IPS DF 6.9 (cell line): ENCODE data around the gene CHMP6.
A peak's percentile ranks its signal among the peaks of the same experiment; 100 is the strongest.

ENCODE experiments used
- DNase-seq: peaks from one replicate; pipeline ENCODE4 v3.0.0-alpha.2; 2013; ENCODE audit warnings: low read depth, low spot score
- H3K27ac ChIP-seq: one replicate; pipeline ENCODE4 v1.5.1; 2013; ENCODE audit warnings: low read length, control low read depth
- H3K27me3 ChIP-seq: 2 replicates; pipeline ENCODE4 v1.6.1; 2013; ENCODE audit warnings: mild to moderate bottlenecking, low read length; ENCODE audit not compliant: control insufficient read depth, insufficient read depth
- H3K36me3 ChIP-seq: 2 replicates; pipeline ENCODE4 v1.6.1; 2013; ENCODE audit warnings: low read length; ENCODE audit not compliant: control insufficient read depth, insufficient read depth
- H3K4me1 ChIP-seq: 2 replicates; pipeline ENCODE4 v1.6.1; 2013; ENCODE audit warnings: low read length; ENCODE audit not compliant: control insufficient read depth, insufficient read depth
- H3K4me3 ChIP-seq: 2 replicates; pipeline ENCODE4 v1.5.1; 2013; ENCODE audit warnings: mild to moderate bottlenecking, low read length
- H3K9me3 ChIP-seq: 2 replicates; pipeline ENCODE4 v1.6.1; 2013; ENCODE audit warnings: low read length, inconsistent platforms; ENCODE audit not compliant: control insufficient read depth, insufficient read depth
- WGBS: extraction: QIAGEN DNeasy Blood & Tissue Kit; methylation state at CpG from one replicate; pipeline ENCODE4 v1.1.7; 2013; ENCODE audit warnings: mixed read lengths, missing lambda C conversion rate; ENCODE audit not compliant: insufficient read length, insufficient coverage; 5-methylcytosine and 5-hydroxymethylcytosine counted together

CHMP6 gene

DNA sequence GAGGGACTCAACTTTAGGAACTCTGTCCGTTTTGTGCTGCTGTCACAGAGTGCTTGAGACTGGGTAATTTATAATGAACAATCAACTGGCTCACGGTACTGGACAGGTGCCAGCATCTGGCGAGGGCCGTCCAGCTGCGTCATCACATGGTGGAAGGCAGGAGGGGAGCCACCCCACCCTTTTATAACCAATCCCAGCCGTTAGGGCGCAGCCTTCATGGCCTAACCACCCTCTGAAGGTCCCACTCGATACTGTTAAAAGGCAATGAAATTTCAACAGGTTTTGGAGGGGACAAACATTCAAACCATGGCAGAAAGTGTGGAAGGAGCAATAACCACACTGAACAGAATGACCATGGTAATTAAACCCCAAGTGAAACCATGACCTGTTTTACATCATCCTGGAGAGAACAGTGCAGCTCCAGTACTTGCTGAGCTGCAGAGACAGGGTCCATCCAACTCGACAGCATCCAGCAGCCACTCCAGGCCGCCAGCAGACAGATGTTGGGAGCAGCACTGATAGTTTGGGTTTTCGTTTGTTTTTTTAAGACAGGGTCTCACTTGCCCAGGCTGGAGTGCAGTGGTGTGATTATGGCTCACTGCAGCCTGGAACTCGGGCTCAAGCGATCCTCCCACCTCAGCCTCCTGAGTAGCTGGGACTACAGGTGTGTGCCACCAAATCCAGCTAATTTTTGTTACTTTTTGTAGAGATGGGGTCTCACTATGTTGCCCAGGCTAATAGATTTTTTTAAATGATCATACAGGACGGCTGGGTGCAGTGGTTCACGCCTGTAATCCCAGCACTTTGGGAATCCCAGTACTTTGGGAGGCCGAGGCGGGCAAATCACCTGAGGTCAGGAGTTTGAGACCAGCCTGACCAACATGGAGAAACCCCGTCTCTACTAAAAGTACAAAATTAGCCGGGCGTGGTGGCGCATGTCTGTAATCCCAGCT is 11.0 kb downstream of the CHMP6 start:
- Histone ChIP-seq H3K4me3 (no peak overlapping the region), H3K36me3 (peaks cover 16% of the 10 kb centered on the region), H3K27me3 (peaks cover 10% of the 10 kb centered on the region; the same call in 1 of the 2 replicates), H3K27ac (no peak overlapping the region), H3K9me3 (no peaks in the 10 kb centered on the region), H3K4me1 (no peaks in the 10 kb centered on the region; the same call in 1 of the 2 replicates)
- no peak for DNase-seq
- WGBS, result no CpG with 5 or more reads among the region's 21 CpGs

- H3K9me3 ChIP-seq, result no peaks in the 10 kb centered on the region
- H3K4me3 ChIP-seq, result peak overlapping the region; percentile 13; the same call in 1 of the 2 replicates
- peaks cover 6% of the 10 kb centered on the region; the same call in 1 of the 2 replicates for H3K36me3 ChIP-seq
- H3K27ac ChIP-seq, result no peak overlapping the region
- no peaks in the 10 kb centered on the region; the same call in 1 of the 2 replicates for H3K4me1 ChIP-seq
- DNase-seq, result no peak
- H3K27me3 ChIP-seq, result peaks cover 10% of the 10 kb centered on the region; the same call in 1 of the 2 replicates
- no CpG with 5 or more reads among the region's 72 CpGs for WGBS
These were observed 12.3 kb downstream of the CHMP6 start for GRCh38 chr17:81003711-81004475.

DNA sequence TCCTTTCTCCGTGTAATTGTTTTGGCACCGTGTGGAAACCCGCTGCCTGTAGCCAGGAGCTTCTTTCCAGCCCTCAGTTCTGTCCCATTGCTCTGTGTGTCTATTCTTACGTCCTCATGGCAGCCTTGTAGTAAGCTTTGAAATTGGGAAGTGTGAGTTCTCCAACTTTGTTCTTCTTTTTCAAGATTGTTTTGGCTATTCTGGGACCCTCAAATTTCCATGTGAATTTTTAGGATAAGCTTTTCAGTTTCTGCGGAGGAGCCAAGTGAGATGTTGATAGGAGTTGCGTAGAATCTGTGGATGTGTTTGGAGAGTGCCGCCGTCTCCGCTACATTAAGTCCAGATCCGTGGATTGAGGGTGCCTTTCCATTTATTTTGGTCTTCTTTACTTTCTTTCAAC is 15.2 kb downstream of the CHMP6 start:
- no peak for DNase-seq
- no peaks in the 10 kb centered on the region; the same call in 1 of the 2 replicates for H3K9me3 ChIP-seq
- H3K27me3 ChIP-seq, result peaks cover 10% of the 10 kb centered on the region; the same call in 1 of the 2 replicates
- H3K27ac ChIP-seq, result no peak overlapping the region
- H3K36me3 ChIP-seq, result no peaks in the 10 kb centered on the region
- no CpG with 5 or more reads among the region's 10 CpGs for WGBS
- H3K4me1 ChIP-seq, result no peaks in the 10 kb centered on the region; the same call in 1 of the 2 replicates
- H3K4me3 ChIP-seq, result no peak overlapping the region

DNA sequence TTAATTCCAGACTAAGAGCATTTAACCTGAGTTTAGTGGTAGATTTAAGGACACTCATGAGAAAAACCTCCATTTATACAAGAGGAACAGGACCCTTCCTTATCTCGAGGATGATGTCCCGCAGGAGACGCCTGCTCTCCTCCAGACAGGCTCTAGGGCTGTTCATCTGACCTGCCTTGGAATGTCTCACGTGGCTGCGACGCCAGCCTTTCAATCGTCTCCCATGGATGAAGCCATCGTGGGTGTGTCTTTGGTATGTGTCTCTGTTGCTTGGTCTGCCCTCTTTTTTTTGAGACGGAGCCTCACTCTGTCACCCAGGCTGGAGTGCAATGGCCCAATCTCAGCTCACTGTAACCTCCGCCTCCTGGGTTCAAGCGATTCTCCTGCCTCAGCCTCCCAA is 16.5 kb downstream of the CHMP6 start:
- no peak for DNase-seq
- no peak overlapping the region for H3K4me3 ChIP-seq
- H3K36me3 ChIP-seq, result no peaks in the 10 kb centered on the region
- no peaks in the 10 kb centered on the region; the same call in 1 of the 2 replicates for H3K4me1 ChIP-seq
- no peak overlapping the region for H3K27ac ChIP-seq
- H3K27me3 ChIP-seq, result peaks cover 7% of the 10 kb centered on the region; the same call in 1 of the 2 replicates
- no CpG with 5 or more reads among the region's 11 CpGs for whole genome bisulfite sequencing
- no peaks in the 10 kb centered on the region; the same call in 1 of the 2 replicates for H3K9me3 ChIP-seq

DNA sequence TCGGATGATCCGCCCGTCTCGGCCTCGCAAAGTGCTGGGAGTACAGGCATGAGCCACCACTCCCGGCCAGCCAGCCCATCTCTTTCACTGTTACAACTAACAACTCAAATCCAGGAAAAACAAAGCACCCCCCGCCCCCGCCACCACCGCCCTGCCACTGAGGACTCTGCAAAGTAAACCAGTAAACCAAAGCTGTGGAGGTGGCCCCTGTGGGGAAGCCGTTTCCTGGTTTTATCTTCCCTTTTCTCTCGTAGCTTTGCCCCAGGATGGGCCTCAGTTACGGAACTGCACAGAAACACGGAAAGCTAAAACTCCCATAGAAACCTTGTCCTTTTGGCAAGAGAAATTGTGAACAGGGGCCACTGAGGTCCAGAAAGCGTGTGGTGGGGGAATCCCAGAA is 17.5 kb downstream of the CHMP6 start:
- Histone ChIP-seq H3K27ac (no peak overlapping the region), H3K36me3 (no peaks in the 10 kb centered on the region), H3K9me3 (no peaks in the 10 kb centered on the region; the same call in 1 of the 2 replicates), H3K4me3 (no peak overlapping the region), H3K4me1 (no peaks in the 10 kb centered on the region), H3K27me3 (peaks cover 7% of the 10 kb centered on the region; the same call in 1 of the 2 replicates)
- WGBS, result no CpG with 5 or more reads among the region's 14 CpGs
- DNase-seq, result no peak

DNA sequence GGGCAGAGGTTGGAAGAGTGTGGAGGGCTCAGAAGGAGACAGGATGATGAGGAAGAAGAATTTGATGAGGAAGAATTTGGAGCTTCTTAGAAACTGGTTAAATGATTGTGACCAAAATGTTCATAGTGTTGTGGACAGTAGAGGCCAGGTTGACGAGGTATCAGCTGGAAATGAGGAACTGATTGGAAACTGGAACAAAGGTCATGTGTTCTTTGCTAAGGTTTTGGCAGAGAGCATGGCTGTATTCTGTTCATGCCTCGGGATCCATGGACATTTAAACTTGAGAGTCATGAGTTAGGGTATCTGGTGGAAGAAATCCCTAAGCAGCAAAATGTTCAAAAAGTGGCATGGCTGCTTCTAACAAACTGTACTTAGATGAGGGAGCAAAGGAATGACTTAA is 19.3 kb downstream of the CHMP6 start:
- no peaks in the 10 kb centered on the region for H3K4me1 ChIP-seq
- no CpG with 5 or more reads among the region's 2 CpGs for WGBS
- no peaks in the 10 kb centered on the region for H3K36me3 ChIP-seq
- H3K9me3 ChIP-seq, result no peaks in the 10 kb centered on the region; the same call in 1 of the 2 replicates
- H3K27me3 ChIP-seq, result peaks cover 2% of the 10 kb centered on the region; the same call in 1 of the 2 replicates
- H3K4me3 ChIP-seq, result no peak overlapping the region
- H3K27ac ChIP-seq, result no peak overlapping the region
- no peak for DNase-seq

GRCh38 chr17:81011951-81012350 is 20.3 kb downstream of the CHMP6 start:
- H3K4me3 ChIP-seq, result no peak overlapping the region
- no peak overlapping the region for H3K27ac ChIP-seq
- no peaks in the 10 kb centered on the region for H3K36me3 ChIP-seq
- H3K4me1 ChIP-seq, result no peaks in the 10 kb centered on the region
- no peak for DNase-seq
- no peaks in the 10 kb centered on the region for H3K27me3 ChIP-seq
- no CpG with 5 or more reads among the region's 3 CpGs for WGBS
- no peaks in the 10 kb centered on the region; the same call in 1 of the 2 replicates for H3K9me3 ChIP-seq

DNA sequence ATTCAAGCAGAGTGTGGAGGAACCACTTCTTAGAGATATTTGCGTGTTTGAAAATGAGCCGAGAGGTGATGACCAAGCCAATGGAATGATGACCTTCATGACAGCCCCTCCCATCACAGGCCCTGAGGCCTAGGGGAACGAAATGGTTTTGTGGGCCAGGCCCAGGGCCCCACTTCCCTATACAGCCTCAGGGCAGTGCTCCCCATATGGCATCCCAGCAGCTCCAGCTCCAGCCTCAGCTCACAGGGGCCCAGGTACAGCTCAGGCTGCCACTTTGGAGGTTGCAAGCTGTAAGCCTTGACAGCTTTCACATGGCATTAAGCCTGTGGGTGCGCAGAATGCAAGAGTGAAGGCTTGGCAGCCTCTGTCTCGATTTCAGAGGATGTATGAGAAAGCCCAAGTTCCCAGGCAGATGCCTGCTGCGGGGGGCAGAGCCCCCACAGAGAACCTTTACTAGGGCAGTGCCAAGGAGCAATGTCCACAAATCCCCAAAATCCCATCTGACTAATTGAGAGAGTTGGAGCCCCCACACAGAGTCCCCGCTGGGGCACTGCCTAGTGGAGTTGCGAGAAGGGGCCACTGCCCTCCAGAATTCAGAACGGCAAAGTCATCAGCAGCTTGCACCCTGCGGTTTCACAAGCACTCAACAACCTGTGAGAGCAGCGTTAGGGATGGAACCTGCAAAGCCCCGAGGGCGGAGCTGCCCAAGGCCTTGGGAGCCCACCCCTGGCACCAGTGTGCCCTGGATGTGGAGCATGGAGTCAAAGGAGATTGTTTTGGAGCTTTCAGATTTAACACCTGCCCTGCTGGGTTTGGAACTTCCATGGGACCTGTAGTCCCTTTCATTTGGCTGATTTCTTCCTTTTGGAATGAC is 21.2 kb downstream of the CHMP6 start:
- H3K4me3 ChIP-seq, result no peak overlapping the region
- no CpG with 5 or more reads among the region's 13 CpGs for WGBS
- H3K36me3 ChIP-seq, result no peaks in the 10 kb centered on the region
- no peaks in the 10 kb centered on the region; the same call in 1 of the 2 replicates for H3K9me3 ChIP-seq
- no peaks in the 10 kb centered on the region for H3K4me1 ChIP-seq
- H3K27ac ChIP-seq, result no peak overlapping the region
- H3K27me3 ChIP-seq, result no peaks in the 10 kb centered on the region
- no peak for DNase-seq

- H3K36me3 ChIP-seq, result no peaks in the 10 kb centered on the region
- DNase-seq, result no peak
- H3K4me1 ChIP-seq, result no peaks in the 10 kb centered on the region
- no CpG with 5 or more reads among the region's 6 CpGs for WGBS
- H3K9me3 ChIP-seq, result no peaks in the 10 kb centered on the region; the same call in 1 of the 2 replicates
- H3K27ac ChIP-seq, result no peak overlapping the region
- no peaks in the 10 kb centered on the region for H3K27me3 ChIP-seq
- no peak overlapping the region for H3K4me3 ChIP-seq
These were observed 22.0 kb downstream of the CHMP6 start for GRCh38 chr17:81013642-81014041.
